ENCODE data around the gene DYRK1A. TPM values are rescaled to one million over a fixed set of nuclear protein-coding genes. Genes with fewer than 3 reads are reported as not detected.

The DYRK1A gene
- total RNA-seq, 1 experiment from 2014 or later = 49.3 TPM

DNA sequence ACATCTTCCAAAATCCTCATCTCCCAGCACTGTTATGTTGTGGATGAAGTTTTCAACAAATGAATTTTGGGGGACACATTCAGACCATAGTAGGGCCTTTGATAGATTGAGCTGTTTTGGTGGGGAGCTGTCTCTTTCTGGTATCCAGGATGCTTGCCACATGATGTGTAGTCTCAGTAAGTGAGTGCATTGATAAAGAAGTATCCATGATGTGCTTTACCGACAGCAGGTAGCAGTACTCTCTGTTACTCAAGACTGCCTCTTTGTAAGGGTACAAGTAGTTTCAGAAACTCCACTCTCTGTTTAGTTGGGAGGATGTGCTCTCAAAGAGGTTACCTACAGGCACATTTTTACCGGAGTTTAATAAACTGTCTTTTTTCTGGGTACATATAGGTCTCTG lies 26.5 kb downstream of the DYRK1A start:
- no peak for TF ChIP-seq POLR2A (IDR thresholded peaks at IDR 0.05; ENCODE audit: borderline replicate concordance, extremely low read depth, insufficient read depth, insufficient read length)
- no peak for TF ChIP-seq EZH2 (IDR thresholded peaks at IDR 0.05)
- no peak for TF ChIP-seq TCF7L2 (IDR thresholded peaks at IDR 0.05; ENCODE audit: borderline replicate concordance, extremely low read depth, insufficient read depth, insufficient read length)
- TF ChIP-seq ZFX (IDR thresholded peaks at IDR 0.05) = no peak
- no peak for TF ChIP-seq EGR1 (IDR thresholded peaks at IDR 0.05; ENCODE audit: low read depth)
- TF ChIP-seq SP1 (IDR thresholded peaks at IDR 0.05; ENCODE audit: low read depth) = no peak
- Histone ChIP-seq H3K27me3 (ENCODE audit: insufficient read depth, low read length) (no peaks in the 10 kb centered on the region), H3K27ac (ENCODE audit: low read depth, low read length) (no peak overlapping the region), H3K4me3 (replicated peaks in 1 of 2; ENCODE audit: low read depth in 1 of 2, low read length in 2 of 2) (no peak overlapping the region), H3K4me1 (ENCODE audit: control insufficient read depth in 1 of 2, insufficient read depth in 2 of 2, low read length in 2 of 2) (no peaks in the 10 kb centered on the region), H2AFZ (ENCODE audit: low read depth, low read length, poor library complexity, severe bottlenecking) (no peak overlapping the region), H4K20me1 (ENCODE audit: insufficient read depth) (peaks cover 21% of the 10 kb centered on the region; the same call in 1 of the 2 replicates), H3K79me2 (ENCODE audit: insufficient read depth, low read length) (peaks cover 100% of the 10 kb centered on the region), H3K9ac (ENCODE audit: low read length) (no peak overlapping the region), H3K36me3 (ENCODE audit: control insufficient read depth in 1 of 2, insufficient read depth in 2 of 2, low read length in 2 of 2) (no peaks in the 10 kb centered on the region), H3K4me2 (ENCODE audit: low read length) (no peak overlapping the region), H3K9me2 (ENCODE audit: insufficient read depth) (no peaks in the 10 kb centered on the region), H3K9me3 (ENCODE audit: control insufficient read depth in 1 of 2, insufficient read depth in 1 of 2, low read depth in 1 of 2, low read length in 2 of 2) (no peaks in the 10 kb centered on the region)
- POLR2A ChIA-PET = no interaction called here
- RAD21 ChIA-PET (ENCODE audit: low non-redundant PET in 1 of 2, low total read pairs in 2 of 2, uncharacterized antibody in 2 of 2, unreplicated experiment in 2 of 2) = no interaction called here
- BruUV-seq (replicated peaks) = no TSS peak
- CTCF ChIA-PET = no interaction called here
- intact Hi-C loops (cut with micrococcal nuclease) = no loop called here
- DNase-seq (ENCODE audit: low read depth, low spot score) = no peak
- no peak for ATAC-seq

GRCh38 chr21:37393786-37394185 lies 27.2 kb downstream of the DYRK1A start:
- Histone ChIP-seq H3K27ac (ENCODE audit: low read depth, low read length) (no peak overlapping the region), H3K9ac (ENCODE audit: low read length) (no peak overlapping the region), H2AFZ (ENCODE audit: low read depth, low read length, poor library complexity, severe bottlenecking) (no peak overlapping the region), H3K79me2 (ENCODE audit: insufficient read depth, low read length) (peaks cover 100% of the 10 kb centered on the region), H3K9me3 (ENCODE audit: control insufficient read depth in 1 of 2, insufficient read depth in 1 of 2, low read depth in 1 of 2, low read length in 2 of 2) (no peaks in the 10 kb centered on the region), H3K36me3 (ENCODE audit: control insufficient read depth in 1 of 2, insufficient read depth in 2 of 2, low read length in 2 of 2) (no peaks in the 10 kb centered on the region), H4K20me1 (ENCODE audit: insufficient read depth) (peaks cover 21% of the 10 kb centered on the region; the same call in 1 of the 2 replicates), H3K4me2 (ENCODE audit: low read length) (no peak overlapping the region), H3K4me3 (replicated peaks in 1 of 2; ENCODE audit: low read depth in 1 of 2, low read length in 2 of 2) (no peak overlapping the region), H3K4me1 (ENCODE audit: control insufficient read depth in 1 of 2, insufficient read depth in 2 of 2, low read length in 2 of 2) (no peaks in the 10 kb centered on the region), H3K9me2 (ENCODE audit: insufficient read depth) (no peaks in the 10 kb centered on the region), H3K27me3 (ENCODE audit: insufficient read depth, low read length) (no peaks in the 10 kb centered on the region)
- no TSS peak for BruUV-seq (replicated peaks)
- CTCF ChIA-PET = no interaction called here
- no peak for ATAC-seq
- RAD21 ChIA-PET (ENCODE audit: low non-redundant PET in 1 of 2, low total read pairs in 2 of 2, uncharacterized antibody in 2 of 2, unreplicated experiment in 2 of 2) = no interaction called here
- DNase-seq (ENCODE audit: low read depth, low spot score) = no peak
- TF ChIP-seq, protein P1, sequence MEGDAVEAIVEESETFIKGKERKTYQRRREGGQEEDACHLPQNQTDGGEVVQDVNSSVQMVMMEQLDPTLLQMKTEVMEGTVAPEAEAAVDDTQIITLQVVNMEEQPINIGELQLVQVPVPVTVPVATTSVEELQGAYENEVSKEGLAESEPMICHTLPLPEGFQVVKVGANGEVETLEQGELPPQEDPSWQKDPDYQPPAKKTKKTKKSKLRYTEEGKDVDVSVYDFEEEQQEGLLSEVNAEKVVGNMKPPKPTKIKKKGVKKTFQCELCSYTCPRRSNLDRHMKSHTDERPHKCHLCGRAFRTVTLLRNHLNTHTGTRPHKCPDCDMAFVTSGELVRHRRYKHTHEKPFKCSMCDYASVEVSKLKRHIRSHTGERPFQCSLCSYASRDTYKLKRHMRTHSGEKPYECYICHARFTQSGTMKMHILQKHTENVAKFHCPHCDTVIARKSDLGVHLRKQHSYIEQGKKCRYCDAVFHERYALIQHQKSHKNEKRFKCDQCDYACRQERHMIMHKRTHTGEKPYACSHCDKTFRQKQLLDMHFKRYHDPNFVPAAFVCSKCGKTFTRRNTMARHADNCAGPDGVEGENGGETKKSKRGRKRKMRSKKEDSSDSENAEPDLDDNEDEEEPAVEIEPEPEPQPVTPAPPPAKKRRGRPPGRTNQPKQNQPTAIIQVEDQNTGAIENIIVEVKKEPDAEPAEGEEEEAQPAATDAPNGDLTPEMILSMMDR (IDR thresholded peaks at IDR 0.05 in 2 of 3, conservative IDR thresholded peaks at IDR 0.05 in 1 of 3; ENCODE audit: borderline replicate concordance in 1 of 3, insufficient read depth in 1 of 3, low read depth in 2 of 3, low read length in 2 of 3) = no peak
- TF ChIP-seq EZH2 (IDR thresholded peaks at IDR 0.05) (no peak), CBX3 (IDR thresholded peaks at IDR 0.05; ENCODE audit: low read depth) (no peak), ZFX (IDR thresholded peaks at IDR 0.05) (no peak), YY1 (IDR thresholded peaks at IDR 0.05; ENCODE audit: extremely low read depth, insufficient replicate concordance, low read depth, low read length) (no peak), SIN3A (IDR thresholded peaks at IDR 0.05; ENCODE audit: low read depth) (no peak), FOSL1 (IDR thresholded peaks at IDR 0.05; ENCODE audit: low read depth) (no peak), ZNF274 (IDR thresholded peaks at IDR 0.05; ENCODE audit: low read depth, low read length) (no peak), RAD21 (IDR thresholded peaks at IDR 0.05; ENCODE audit: low read depth) (no peak), JUND (IDR thresholded peaks at IDR 0.05) (no peak), EZH2phosphoT487 (IDR thresholded peaks at IDR 0.05; ENCODE audit: borderline replicate concordance) (no peak), CEBPB (IDR thresholded peaks at IDR 0.05; ENCODE audit: low read depth) (no peak), TCF7L2 (IDR thresholded peaks at IDR 0.05; ENCODE audit: borderline replicate concordance, extremely low read depth, insufficient read depth, insufficient read length) (no peak)
- TF ChIP-seq, protein P2, sequence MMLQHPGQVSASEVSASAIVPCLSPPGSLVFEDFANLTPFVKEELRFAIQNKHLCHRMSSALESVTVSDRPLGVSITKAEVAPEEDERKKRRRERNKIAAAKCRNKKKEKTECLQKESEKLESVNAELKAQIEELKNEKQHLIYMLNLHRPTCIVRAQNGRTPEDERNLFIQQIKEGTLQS (IDR thresholded peaks at IDR 0.05) = no peak
- intact Hi-C loops (cut with micrococcal nuclease) = no loop called here
- POLR2A ChIA-PET = no interaction called here
